ENCODE measurements around the gene SLC13A4.

GRCh38 chr7:135678612-135679575 lies 49.1 kb downstream of the SLC13A4 start:
- TF ChIP-seq CTCF (IDR thresholded peaks at IDR 0.05; ENCODE audit: low read depth, low read length), result no peak
- TF ChIP-seq EZH2phosphoT487 (IDR thresholded peaks at IDR 0.05; ENCODE audit: low read depth), result no peak

Measured in OCI-LY3 (cell line).